Esophagus squamous epithelium (tissue), 4 donors: ENCODE measurements around the gene HOXC5.

Source experiments
- CTCF ChIP-seq, 6 experiments: fragments of 450-650 bp in 4 of 6; fragments of 200-600 bp in 2 of 6; sonication (generic) in 2 of 6; IDR thresholded peaks; one replicate each; pipeline ENCODE4 v1.5.1; 2016 to 2019; ENCODE audit warnings: antibody characterized with exemption in 6 of 6, mild to moderate bottlenecking in 4 of 6, moderate library complexity in 4 of 6
- POLR2A ChIP-seq, 4 donors: fragments of 450-650 bp; IDR thresholded peaks; one replicate each; pipeline ENCODE4 v1.6.1; 2017; ENCODE audit warnings: antibody characterized with exemption in 4 of 4, mild to moderate bottlenecking in 4 of 4, moderate library complexity in 3 of 4

GRCh38 chr12:53988541-53989226 is 44.2 kb upstream of the HOXC5 start:
- TF ChIP-seq CTCF (IDR thresholded peaks at IDR 0.05) = no peak
- TF ChIP-seq POLR2A (IDR thresholded peaks at IDR 0.05) = no peak
